ENCODE data around the gene NMNAT2.

- no peak for TF ChIP-seq CTCF (IDR thresholded peaks at IDR 0.05)
- TF ChIP-seq EZH2 (IDR thresholded peaks at IDR 0.05) = no peak
Measured at GRCh38 chr1:183339556-183340167, 78.5 kb downstream of the NMNAT2 start.
